Measurements from ENCODE around the gene CDH4.

DNA sequence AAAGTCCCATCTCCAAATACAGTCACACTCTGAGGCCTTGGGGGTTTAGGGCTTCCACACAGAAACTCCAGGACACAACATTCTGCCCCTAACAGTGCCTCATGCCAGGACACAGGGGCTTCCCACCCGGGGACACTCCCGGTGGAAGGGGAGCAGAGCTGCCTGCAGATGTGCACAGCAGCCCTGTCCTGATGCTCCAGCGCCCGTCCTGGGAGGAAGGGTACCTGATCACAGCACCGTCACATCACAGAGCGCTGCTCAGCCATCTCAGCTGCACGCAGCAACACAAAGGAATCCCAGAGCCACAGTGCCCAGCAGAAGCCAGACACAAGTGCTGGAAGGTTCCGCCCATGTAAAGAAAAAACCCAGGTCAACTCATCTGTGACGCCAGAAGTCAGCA lies 657.0 kb downstream of the CDH4 start:
- TF ChIP-seq CTCF (IDR thresholded peaks at IDR 0.05) (no peak), POLR2A (IDR thresholded peaks at IDR 0.05) (no peak), EP300 (IDR thresholded peaks at IDR 0.05) (no peak), POLR2AphosphoS5 (IDR thresholded peaks at IDR 0.05) (no peak)

All from sigmoid colon (tissue), 4 donors.